Measurements from ENCODE around the gene PTPN21. TPM values are rescaled to one million over a fixed set of nuclear protein-coding genes. Genes with fewer than 3 reads are reported as not detected.

The PTPN21 gene
- total RNA-seq: not detected
- not detected for polyA plus RNA-seq

- H3K36me3 Mint-ChIP-seq: no peaks in the 10 kb centered on the region
- CTCF ChIA-PET (ENCODE audit: partially characterized antibody): no interaction called here
- Histone ChIP-seq H3K36me3 (ENCODE audit: insufficient read depth, low read length) (no peaks in the 10 kb centered on the region), H3K27ac (ENCODE audit: low read depth, low read length) (no peak within 1 kb of the TSS), H3K4me3 (ENCODE audit: low read length in 2 of 2) (peak within 1 kb of the TSS in 1 of 2 donors; percentile 9), H3K27me3 (ENCODE audit: insufficient read depth, low read length) (peaks cover 51% of the 10 kb centered on the region), H3K4me1 (ENCODE audit: insufficient read depth, low read length) (peaks cover 27% of the 10 kb centered on the region), H3K9me3 (ENCODE audit: control insufficient read depth in 1 of 2, low read length in 2 of 2) (no peaks in the 10 kb centered on the region)
- peaks cover 0 to 3% (median 0%) of the 10 kb centered on the region in 8 donors for H3K9me3 Mint-ChIP-seq
- POLR2A ChIA-PET (ENCODE audit: partially characterized antibody): no interaction called here
- H3K27me3 Mint-ChIP-seq: peaks cover 30 to 43% of the 10 kb centered on the region in 2 donors
- H3K4me1 Mint-ChIP-seq: peaks cover 24 to 40% (median 35%) of the 10 kb centered on the region in 4 donors
- peak in 2 of 5 donors; percentile 24 to 33 for DNase-seq
- peak within 1 kb of the TSS in 3 of 7 donors; percentile 36 to 81 (median 66) for H3K27ac Mint-ChIP-seq
- H3K4me3 Mint-ChIP-seq: peak within 1 kb of the TSS; percentile 67 to 84 (median 78)
- intact Hi-C loops (cut with micrococcal nuclease): loop anchor here (5.0 to 10.0 kb wide), 2 partner anchors 547 to 1400 kb away; partner anchors contain the start of genes EFCAB11, GPR65 and TDP1
Observed at GRCh38 chr14:88554457-88555286, at the start of gene PTPN21. Gene PTPN21, minus strand, starts transcription at chr14:88555007. Its CDS starts 4,590 bp downstream, at chr14:88550417.

GRCh38 chr14:88604212-88604611 is 49.4 kb upstream of the PTPN21 start:
- ChIA-PET CTCF (ENCODE audit: partially characterized antibody) (no interaction called here), POLR2A (ENCODE audit: partially characterized antibody) (no interaction called here)
- Mint-ChIP-seq H3K27me3 (no peaks in the 10 kb centered on the region), H3K4me3 (no peak overlapping the region), H3K9me3 (no peaks in the 10 kb centered on the region), H3K27ac (peak overlapping the region in 2 of 7 donors; percentile 10 to 59), H3K36me3 (peaks cover 69 to 83% of the 10 kb centered on the region in 2 donors), H3K4me1 (peaks cover 15 to 28% (median 18%) of the 10 kb centered on the region in 4 donors)
- DNase-seq: no peak
- intact Hi-C loops (cut with micrococcal nuclease): no loop called here
- peaks cover 38% of the 10 kb centered on the region for H3K36me3 ChIP-seq (ENCODE audit: insufficient read depth, low read length)
- H3K4me3 ChIP-seq (ENCODE audit: low read length in 2 of 2): no peak overlapping the region
- H3K27me3 ChIP-seq (ENCODE audit: insufficient read depth, low read length): no peaks in the 10 kb centered on the region
- H3K4me1 ChIP-seq (ENCODE audit: insufficient read depth, low read length): peaks cover 13% of the 10 kb centered on the region
- H3K9me3 ChIP-seq (ENCODE audit: control insufficient read depth in 1 of 2, low read length in 2 of 2): no peaks in the 10 kb centered on the region
- no peak overlapping the region for H3K27ac ChIP-seq (ENCODE audit: low read depth, low read length)

- ChIA-PET POLR2A (ENCODE audit: partially characterized antibody) (no interaction called here), CTCF (ENCODE audit: partially characterized antibody) (no interaction called here)
- Histone ChIP-seq H3K4me3 (ENCODE audit: low read length in 2 of 2) (no peak overlapping the region), H3K4me1 (ENCODE audit: insufficient read depth, low read length) (peaks cover 17% of the 10 kb centered on the region), H3K9me3 (ENCODE audit: control insufficient read depth in 1 of 2, low read length in 2 of 2) (no peaks in the 10 kb centered on the region), H3K27me3 (ENCODE audit: insufficient read depth, low read length) (no peaks in the 10 kb centered on the region), H3K36me3 (ENCODE audit: insufficient read depth, low read length) (peaks cover 16% of the 10 kb centered on the region), H3K27ac (ENCODE audit: low read depth, low read length) (peak overlapping the region; percentile 3)
- Mint-ChIP-seq H3K4me3 (peak overlapping the region; percentile 29 to 86 (median 64)), H3K36me3 (peaks cover 57 to 83% of the 10 kb centered on the region in 2 donors), H3K27ac (peak overlapping the region; percentile 6 to 92 (median 89)), H3K9me3 (no peaks in the 10 kb centered on the region), H3K27me3 (no peaks in the 10 kb centered on the region), H3K4me1 (peaks cover 17 to 33% (median 23%) of the 10 kb centered on the region in 4 donors)
- peak in 1 of 5 donors; percentile 4 for DNase-seq
- intact Hi-C loops (cut with micrococcal nuclease): no loop called here
Observed at GRCh38 chr14:88599761-88600439, 45.1 kb upstream of the PTPN21 start.

GRCh38 chr14:88599326-88599725 is 44.5 kb upstream of the PTPN21 start:
- H3K4me1 ChIP-seq (ENCODE audit: insufficient read depth, low read length): peaks cover 17% of the 10 kb centered on the region
- no peaks in the 10 kb centered on the region for H3K27me3 Mint-ChIP-seq
- H3K36me3 Mint-ChIP-seq: peaks cover 59 to 87% of the 10 kb centered on the region in 2 donors
- H3K4me1 Mint-ChIP-seq: peaks cover 17 to 33% (median 23%) of the 10 kb centered on the region in 4 donors
- peaks cover 16% of the 10 kb centered on the region for H3K36me3 ChIP-seq (ENCODE audit: insufficient read depth, low read length)
- peak overlapping the region; percentile 3 for H3K27ac ChIP-seq (ENCODE audit: low read depth, low read length)
- POLR2A ChIA-PET (ENCODE audit: partially characterized antibody): no interaction called here
- no peak for DNase-seq
- CTCF ChIA-PET (ENCODE audit: partially characterized antibody): no interaction called here
- H3K9me3 Mint-ChIP-seq: no peaks in the 10 kb centered on the region
- H3K4me3 ChIP-seq (ENCODE audit: low read length in 2 of 2): no peak overlapping the region
- no peaks in the 10 kb centered on the region for H3K9me3 ChIP-seq (ENCODE audit: control insufficient read depth in 1 of 2, low read length in 2 of 2)
- intact Hi-C loops (cut with micrococcal nuclease): no loop called here
- peak overlapping the region in 6 of 8 donors; percentile 3 to 86 (median 74) for H3K4me3 Mint-ChIP-seq
- peak overlapping the region in 6 of 7 donors; percentile 55 to 92 (median 90) for H3K27ac Mint-ChIP-seq
- no peaks in the 10 kb centered on the region for H3K27me3 ChIP-seq (ENCODE audit: insufficient read depth, low read length)

GRCh38 chr14:88598097-88598675 is 43.4 kb upstream of the PTPN21 start:
- Mint-ChIP-seq H3K4me3 (no peak overlapping the region), H3K4me1 (peaks cover 17 to 33% (median 23%) of the 10 kb centered on the region in 4 donors), H3K36me3 (peaks cover 49 to 86% of the 10 kb centered on the region in 2 donors), H3K27ac (peak overlapping the region in 1 of 7 donors; percentile 43), H3K27me3 (no peaks in the 10 kb centered on the region), H3K9me3 (no peaks in the 10 kb centered on the region)
- ChIA-PET CTCF (ENCODE audit: partially characterized antibody) (no interaction called here), POLR2A (ENCODE audit: partially characterized antibody) (no interaction called here)
- H3K27me3 ChIP-seq (ENCODE audit: insufficient read depth, low read length): no peaks in the 10 kb centered on the region
- H3K36me3 ChIP-seq (ENCODE audit: insufficient read depth, low read length): peaks cover 15% of the 10 kb centered on the region
- intact Hi-C loops (cut with micrococcal nuclease): no loop called here
- H3K9me3 ChIP-seq (ENCODE audit: control insufficient read depth in 1 of 2, low read length in 2 of 2): no peaks in the 10 kb centered on the region
- no peak for DNase-seq
- peaks cover 17% of the 10 kb centered on the region for H3K4me1 ChIP-seq (ENCODE audit: insufficient read depth, low read length)
- H3K27ac ChIP-seq (ENCODE audit: low read depth, low read length): no peak overlapping the region
- H3K4me3 ChIP-seq (ENCODE audit: low read length in 2 of 2): no peak overlapping the region

- Histone ChIP-seq H3K27ac (ENCODE audit: low read depth, low read length) (no peak overlapping the region), H3K9me3 (ENCODE audit: control insufficient read depth in 1 of 2, low read length in 2 of 2) (no peaks in the 10 kb centered on the region), H3K27me3 (ENCODE audit: insufficient read depth, low read length) (no peaks in the 10 kb centered on the region), H3K4me1 (ENCODE audit: insufficient read depth, low read length) (peaks cover 17% of the 10 kb centered on the region), H3K36me3 (ENCODE audit: insufficient read depth, low read length) (peaks cover 9% of the 10 kb centered on the region), H3K4me3 (ENCODE audit: low read length in 2 of 2) (no peak overlapping the region)
- ChIA-PET CTCF (ENCODE audit: partially characterized antibody) (no interaction called here), POLR2A (ENCODE audit: partially characterized antibody) (no interaction called here)
- peaks cover 17 to 30% (median 23%) of the 10 kb centered on the region in 4 donors for H3K4me1 Mint-ChIP-seq
- peak overlapping the region in 3 of 7 donors; percentile 11 to 75 (median 43) for H3K27ac Mint-ChIP-seq
- no peak overlapping the region for H3K4me3 Mint-ChIP-seq
- H3K36me3 Mint-ChIP-seq: peaks cover 46 to 84% of the 10 kb centered on the region in 2 donors
- intact Hi-C loops (cut with micrococcal nuclease): no loop called here
- H3K27me3 Mint-ChIP-seq: no peaks in the 10 kb centered on the region
- DNase-seq: no peak
- H3K9me3 Mint-ChIP-seq: no peaks in the 10 kb centered on the region
Observed at GRCh38 chr14:88597601-88598000, 42.8 kb upstream of the PTPN21 start.

GRCh38 chr14:88597038-88597437 is 42.2 kb upstream of the PTPN21 start:
- H3K4me3 Mint-ChIP-seq: no peak overlapping the region
- no peaks in the 10 kb centered on the region for H3K9me3 Mint-ChIP-seq
- H3K27me3 ChIP-seq (ENCODE audit: insufficient read depth, low read length): no peaks in the 10 kb centered on the region
- peaks cover 17 to 24% (median 23%) of the 10 kb centered on the region in 4 donors for H3K4me1 Mint-ChIP-seq
- CTCF ChIA-PET (ENCODE audit: partially characterized antibody): interaction anchor here (1.3 kb wide), 1 partner anchor 13 kb away, joined by 4 read pairs; no protein-coding TSS in a partner anchor
- no peak overlapping the region for H3K27ac ChIP-seq (ENCODE audit: low read depth, low read length)
- H3K36me3 Mint-ChIP-seq: peaks cover 42 to 80% of the 10 kb centered on the region in 2 donors
- POLR2A ChIA-PET (ENCODE audit: partially characterized antibody): no interaction called here
- peak overlapping the region in 1 of 7 donors; percentile 75 for H3K27ac Mint-ChIP-seq
- H3K4me3 ChIP-seq (ENCODE audit: low read length in 2 of 2): no peak overlapping the region
- intact Hi-C loops (cut with micrococcal nuclease): no loop called here
- no peak for DNase-seq
- H3K4me1 ChIP-seq (ENCODE audit: insufficient read depth, low read length): peaks cover 17% of the 10 kb centered on the region
- H3K27me3 Mint-ChIP-seq: no peaks in the 10 kb centered on the region
- H3K9me3 ChIP-seq (ENCODE audit: control insufficient read depth in 1 of 2, low read length in 2 of 2): no peaks in the 10 kb centered on the region
- H3K36me3 ChIP-seq (ENCODE audit: insufficient read depth, low read length): peaks cover 5% of the 10 kb centered on the region
